OCI-LY3 (cell line): Measurements from ENCODE around the gene R3HDM2.

Experiments used
- EZH2phosphoT487 ChIP-seq: fragments of 200-600 bp; shearing (Covaris generic); IDR thresholded peaks from 2 replicates; pipeline ENCODE4 v1.6.1; 2018; ENCODE audit warnings: antibody characterized with exemption, mixed run types, low read depth
- TF ChIP-seq, protein P1 (sequence below): fragments of 200-600, 300-600 bp; sonication (generic); IDR thresholded peaks from 2 replicates; pipeline ENCODE4 v1.5.1; 2014; ENCODE audit warnings: antibody characterized with exemption, low read length, low read depth

DNA sequence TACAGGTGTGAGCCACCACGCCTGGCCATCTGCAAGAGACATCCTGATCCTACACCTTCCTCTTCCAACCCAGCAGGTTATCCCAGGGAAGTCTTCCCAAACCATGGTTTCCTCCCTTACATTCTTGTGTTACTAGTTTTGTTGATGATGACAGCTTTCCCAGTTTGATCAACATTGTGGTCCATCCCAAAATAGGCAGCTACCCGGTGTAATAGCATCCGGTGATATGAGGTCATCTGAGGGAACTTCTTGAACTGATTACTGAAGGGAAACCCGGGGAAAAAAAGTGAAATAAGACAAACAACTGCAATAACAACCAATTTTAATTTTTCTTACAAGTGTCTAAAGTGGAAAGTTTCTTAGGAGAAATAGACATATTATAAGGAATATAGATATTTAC, 134.6 kb downstream of the R3HDM2 start:
- TF ChIP-seq, protein P1, sequence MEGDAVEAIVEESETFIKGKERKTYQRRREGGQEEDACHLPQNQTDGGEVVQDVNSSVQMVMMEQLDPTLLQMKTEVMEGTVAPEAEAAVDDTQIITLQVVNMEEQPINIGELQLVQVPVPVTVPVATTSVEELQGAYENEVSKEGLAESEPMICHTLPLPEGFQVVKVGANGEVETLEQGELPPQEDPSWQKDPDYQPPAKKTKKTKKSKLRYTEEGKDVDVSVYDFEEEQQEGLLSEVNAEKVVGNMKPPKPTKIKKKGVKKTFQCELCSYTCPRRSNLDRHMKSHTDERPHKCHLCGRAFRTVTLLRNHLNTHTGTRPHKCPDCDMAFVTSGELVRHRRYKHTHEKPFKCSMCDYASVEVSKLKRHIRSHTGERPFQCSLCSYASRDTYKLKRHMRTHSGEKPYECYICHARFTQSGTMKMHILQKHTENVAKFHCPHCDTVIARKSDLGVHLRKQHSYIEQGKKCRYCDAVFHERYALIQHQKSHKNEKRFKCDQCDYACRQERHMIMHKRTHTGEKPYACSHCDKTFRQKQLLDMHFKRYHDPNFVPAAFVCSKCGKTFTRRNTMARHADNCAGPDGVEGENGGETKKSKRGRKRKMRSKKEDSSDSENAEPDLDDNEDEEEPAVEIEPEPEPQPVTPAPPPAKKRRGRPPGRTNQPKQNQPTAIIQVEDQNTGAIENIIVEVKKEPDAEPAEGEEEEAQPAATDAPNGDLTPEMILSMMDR, result no peak
- no peak for TF ChIP-seq EZH2phosphoT487
